ENCODE measurements around the gene KLF16. TPM values are rescaled to one million over a fixed set of nuclear protein-coding genes. Genes with fewer than 3 reads are reported as not detected.
A peak's percentile ranks its signal among the peaks of the same experiment; 100 is the strongest.
"Not testable (repeated sequence)": the region's sequence is repeated elsewhere in the genome, so short reads cannot be mapped to it uniquely, and the experiment has no call there.

Gene KLF16
- total RNA-seq, 1 experiment from 2014 or later, result 1.8 TPM

DNA sequence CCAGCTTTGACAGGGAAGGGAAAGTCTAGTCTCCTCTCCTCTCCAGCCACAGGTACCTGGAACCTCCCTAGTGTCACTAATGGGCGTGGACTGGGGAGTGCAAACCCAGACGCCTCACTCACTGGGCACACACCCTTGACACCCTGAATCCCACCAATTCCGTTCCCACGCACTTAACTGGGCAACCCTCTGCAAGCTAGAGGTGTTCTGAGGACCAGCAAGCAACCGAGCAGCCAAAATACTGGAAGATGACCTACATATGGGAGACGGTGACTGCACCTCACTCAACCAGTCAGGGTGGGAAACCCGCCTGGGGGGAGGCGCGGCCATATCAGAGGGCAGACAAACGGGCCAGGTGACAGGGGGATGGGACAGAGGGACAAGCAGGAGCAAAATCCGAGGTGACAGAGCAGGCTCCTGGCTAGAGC is 20.9 kb upstream of the KLF16 start:
- DNase-seq (ENCODE audit: low spot score), result no peak

DNA sequence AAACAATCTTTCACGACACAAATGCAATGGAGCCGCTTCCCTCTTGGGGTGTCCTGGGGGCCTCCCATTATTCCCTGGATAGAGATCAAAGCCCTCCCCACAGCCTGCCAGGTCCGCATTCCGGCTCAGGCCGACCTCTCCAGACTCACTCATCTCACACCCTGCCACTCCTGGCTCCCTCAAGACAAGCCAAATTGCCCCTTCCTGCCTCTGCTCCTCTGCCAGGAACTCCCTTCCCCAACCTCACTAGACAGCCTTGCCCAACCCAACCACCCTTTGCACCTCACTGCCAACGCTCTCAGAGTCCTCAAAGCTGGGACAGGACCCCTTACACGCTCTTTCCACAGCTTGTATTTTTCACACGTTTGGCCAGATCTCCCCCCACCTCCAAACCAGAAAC is 20.4 kb upstream of the KLF16 start:
- no peak for DNase-seq (ENCODE audit: low spot score)

DNA sequence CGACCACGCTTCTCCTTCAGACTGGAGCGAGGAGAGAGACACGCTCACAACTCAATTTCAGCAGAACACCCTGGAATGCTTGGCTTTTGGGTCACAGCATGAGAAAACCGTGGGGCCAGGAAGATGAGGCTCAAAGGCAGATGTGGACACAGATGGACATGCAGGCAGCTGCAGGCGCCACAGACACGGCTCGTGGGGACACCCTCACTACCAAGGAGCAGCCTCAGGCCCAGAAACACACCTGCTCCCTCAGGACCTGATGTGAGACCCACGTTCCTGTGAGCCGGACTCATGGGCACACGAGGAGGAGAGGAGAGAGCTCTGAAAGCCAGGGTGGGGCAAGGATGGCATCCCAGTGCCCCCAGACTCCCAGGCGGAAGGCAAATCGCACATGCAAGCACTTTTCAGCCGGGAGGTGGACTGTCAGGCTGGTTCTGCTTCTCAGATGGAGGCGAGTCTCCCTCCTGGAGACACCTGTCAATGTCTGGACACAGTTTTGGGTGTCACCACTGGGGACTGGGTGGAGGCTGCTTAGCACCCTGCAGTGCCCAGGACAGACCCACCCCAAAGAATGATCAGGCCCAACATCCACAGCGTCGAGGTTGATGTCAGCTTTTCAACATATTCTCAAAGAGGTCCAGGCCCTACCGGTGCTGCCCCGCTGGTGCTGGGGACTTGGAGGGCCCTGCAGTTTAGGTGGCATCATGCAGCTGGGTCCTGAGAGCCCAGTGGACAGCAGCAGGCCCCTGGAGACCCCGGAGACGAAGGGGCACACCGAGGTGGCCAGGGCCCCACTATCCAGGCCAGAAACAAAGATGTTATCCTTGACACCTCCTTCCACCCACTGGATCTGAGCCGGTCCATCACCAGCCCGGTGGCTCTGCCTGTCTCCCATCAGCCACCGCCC is 19.7 kb upstream of the KLF16 start:
- no peak for DNase-seq (ENCODE audit: low spot score)

DNA sequence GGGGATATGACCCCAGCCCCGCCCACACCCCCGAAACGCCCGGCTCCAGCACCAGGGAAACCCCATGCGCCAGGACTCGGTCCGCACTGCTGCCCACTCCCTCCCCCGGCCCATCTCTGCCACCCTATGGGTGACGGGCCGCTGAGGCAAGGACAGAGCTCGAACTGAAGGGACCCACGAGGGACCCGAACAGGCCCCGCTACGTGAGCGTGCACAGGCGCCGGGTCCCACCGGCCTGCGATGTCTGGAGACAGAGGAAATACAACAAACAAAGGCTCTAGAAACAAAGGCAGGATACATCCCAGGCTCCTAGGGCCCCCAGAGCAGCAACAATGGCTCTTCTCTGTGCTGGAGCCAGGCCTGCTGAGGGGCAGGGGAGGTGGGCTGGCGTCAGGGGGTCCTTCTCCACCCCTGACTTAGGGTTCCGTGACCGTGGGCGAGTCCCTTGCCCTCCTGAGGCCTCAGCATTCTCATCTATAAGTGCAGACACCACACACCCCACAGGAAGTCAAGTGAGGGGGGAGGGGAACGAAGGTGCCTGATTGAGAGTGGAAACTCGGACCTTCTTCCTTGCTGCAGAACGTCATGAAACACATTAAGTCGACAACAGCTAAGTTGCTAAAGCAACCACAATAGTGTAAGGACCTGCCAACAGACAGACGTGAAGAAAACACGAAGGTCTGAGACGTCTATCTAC is 18.9 kb upstream of the KLF16 start:
- DNase-seq (ENCODE audit: low spot score), result no peak

DNA sequence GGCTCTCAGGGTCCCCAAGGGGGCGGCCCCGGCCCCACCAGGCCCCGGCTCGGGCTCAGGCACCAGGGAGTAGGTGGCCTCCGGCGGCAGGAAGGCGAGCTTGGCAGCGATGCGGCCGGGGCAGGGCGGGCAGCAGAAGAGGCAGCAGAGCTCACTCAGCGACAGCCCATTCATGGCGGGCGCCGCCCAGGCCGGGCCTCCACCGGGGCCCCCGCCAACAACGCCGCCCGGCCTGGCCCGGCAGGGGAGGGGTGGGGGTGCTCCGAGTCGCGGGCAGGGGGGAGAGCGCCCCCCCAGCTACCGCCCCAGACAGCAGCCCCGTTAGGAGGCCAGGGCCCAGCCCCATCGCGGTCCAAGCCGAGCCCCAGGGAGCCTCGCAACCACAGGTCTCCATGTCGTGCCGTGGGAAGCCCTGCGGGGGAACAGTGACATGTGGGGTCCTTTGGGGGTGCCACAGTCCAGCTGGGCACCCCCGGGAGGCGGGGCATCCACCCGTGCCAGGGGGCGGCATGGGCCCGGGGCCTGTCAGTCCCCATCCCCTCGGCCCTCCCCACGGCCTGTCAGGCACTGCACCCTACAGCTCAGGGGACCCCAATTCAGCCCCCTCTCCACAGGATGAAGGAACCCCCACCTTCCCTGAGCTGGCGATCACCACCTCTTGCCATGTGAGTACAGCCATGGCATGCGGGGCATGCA is 18.2 kb upstream of the KLF16 start:
- not testable (repeated sequence) for DNase-seq (ENCODE audit: low spot score)

DNA sequence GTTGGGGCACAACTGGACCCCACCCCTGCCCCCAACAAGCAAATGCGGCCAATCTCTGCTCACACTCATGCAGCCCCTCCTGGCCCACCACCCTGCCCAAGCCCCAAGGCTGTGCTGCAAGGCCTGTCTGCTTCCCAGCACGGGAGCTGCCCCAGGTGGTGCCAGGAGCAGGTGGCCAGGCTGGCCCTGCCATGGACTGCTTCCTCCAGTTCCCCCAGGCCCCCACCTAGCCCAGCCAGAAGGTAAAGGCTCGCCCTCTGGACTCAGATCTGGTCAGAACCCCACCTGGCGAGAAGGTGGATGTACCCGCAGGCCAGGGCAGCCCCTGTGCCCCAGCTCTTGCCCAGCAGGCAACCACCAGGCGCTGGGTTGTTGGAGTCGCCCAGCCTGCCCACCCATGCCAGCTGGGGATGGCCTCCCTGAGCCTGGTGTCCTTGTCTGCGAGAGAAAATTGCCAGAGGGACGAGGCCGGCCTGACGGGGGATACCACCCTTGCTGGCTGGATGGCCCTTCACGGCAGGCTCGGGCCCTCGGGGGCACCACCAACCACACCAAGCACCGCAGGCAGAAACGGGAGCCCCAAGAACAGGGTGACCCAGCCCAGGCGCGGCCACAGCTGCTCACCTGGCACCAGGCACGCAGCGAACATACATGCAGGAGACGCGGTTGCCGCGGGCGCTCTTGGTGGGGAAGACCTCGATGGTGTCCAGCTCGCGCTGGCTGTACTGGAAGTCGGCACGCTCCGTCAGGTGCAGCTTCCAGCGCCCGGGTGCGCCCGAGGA is 17.4 kb upstream of the KLF16 start:
- no peak for DNase-seq (ENCODE audit: low spot score)

DNA sequence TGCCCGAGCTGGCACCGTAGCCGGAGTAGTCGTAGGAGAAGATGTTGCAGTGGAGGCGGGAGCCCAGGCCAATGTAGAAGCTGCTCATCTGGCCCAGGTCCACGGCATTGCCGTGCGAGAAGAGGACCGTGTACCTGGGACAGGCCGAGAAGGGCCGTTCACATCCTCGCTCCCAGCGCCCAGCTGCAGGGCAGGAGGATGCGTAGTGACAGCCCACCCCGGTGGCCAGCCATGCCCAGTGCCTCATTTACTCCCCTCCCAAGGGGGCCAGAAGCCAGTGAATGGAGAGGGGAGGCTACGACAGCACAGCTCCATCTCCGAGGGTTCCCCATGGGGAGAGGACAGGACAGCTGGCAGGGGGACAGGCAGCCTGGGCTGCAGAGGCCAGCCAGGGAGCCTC is 16.6 kb upstream of the KLF16 start:
- not testable (repeated sequence) for DNase-seq (ENCODE audit: low spot score)

DNA sequence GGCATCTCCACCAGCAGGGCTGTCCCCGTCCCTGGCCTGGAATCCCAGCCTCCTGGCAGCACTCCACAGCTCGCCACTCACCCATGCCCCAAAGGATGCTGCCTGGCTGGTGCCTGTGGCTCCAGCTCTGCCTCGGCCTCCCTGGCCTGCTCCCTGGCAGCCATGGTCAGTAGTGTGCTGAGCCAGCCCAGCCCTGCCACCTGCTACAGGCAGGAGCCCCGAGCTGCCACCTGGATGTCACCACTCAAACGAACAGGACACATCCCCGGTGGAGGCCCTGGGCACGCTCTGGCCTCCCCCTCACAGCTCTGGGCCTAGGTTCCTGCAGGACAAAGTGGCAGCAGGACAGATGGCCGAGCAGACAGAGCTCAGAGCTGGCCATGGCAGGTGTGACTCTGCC is 15.2 kb upstream of the KLF16 start:
- DNase-seq (ENCODE audit: low spot score), result not testable (repeated sequence)

DNA sequence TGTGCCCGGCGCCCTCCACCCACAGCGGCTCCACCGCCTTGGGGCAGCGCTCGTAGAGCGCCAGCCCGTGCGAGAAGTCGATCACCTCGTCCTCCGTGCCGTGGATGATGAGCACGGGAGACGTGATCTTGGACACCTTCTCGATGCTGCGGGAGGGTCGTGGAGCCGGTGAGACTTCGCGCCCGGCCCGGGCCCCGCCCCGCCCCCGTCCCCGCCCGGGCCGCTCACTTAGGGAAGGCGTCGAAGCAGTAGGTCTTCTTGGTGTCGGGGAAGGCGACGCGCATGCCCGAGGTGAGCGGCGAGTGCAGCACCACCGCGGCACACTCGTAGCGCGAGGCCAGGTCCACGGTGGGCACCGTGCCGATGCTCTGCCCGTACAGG is 13.9 kb upstream of the KLF16 start:
- DNase-seq (ENCODE audit: low spot score), result not testable (repeated sequence)

DNA sequence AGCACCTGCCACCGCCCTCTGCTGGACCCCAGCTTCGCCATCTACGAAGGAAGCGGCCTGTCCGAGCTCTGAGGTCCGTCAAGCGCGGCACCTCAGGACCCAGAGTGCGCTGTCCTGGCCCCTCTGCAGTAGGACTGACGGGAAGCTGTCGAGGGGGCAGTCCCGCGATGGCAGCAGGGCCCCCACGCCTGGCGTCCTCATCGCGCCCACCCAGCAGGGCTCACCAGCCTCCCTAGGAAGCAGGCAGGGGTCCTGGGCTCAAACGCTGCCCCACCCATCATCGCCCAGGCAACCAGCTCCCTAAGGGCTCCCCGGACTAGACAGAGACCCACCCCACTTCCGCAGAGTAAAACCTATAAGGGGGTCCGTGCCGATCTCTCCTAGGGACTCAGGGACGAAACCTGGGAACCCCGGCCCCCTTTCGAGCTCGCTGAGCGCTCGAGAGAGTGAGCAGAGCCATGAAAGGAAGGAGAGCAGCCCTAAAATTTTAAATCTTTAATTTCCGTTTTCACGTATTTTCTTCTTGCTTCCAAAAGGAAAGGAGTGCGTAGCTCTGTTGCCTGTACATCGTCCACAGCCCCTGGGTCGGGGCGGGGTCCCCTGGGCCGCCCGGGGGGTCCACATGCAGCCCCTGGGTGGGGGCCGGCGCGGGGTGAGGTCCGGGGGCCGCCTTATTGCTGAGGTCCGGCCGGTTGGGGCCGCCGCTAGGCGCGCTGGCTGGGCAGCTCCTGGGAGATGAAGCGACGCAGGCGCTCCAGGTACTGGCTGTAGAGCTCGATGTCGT is 13.3 kb upstream of the KLF16 start:
- peak; percentile 2 for DNase-seq (ENCODE audit: low spot score)

DNA sequence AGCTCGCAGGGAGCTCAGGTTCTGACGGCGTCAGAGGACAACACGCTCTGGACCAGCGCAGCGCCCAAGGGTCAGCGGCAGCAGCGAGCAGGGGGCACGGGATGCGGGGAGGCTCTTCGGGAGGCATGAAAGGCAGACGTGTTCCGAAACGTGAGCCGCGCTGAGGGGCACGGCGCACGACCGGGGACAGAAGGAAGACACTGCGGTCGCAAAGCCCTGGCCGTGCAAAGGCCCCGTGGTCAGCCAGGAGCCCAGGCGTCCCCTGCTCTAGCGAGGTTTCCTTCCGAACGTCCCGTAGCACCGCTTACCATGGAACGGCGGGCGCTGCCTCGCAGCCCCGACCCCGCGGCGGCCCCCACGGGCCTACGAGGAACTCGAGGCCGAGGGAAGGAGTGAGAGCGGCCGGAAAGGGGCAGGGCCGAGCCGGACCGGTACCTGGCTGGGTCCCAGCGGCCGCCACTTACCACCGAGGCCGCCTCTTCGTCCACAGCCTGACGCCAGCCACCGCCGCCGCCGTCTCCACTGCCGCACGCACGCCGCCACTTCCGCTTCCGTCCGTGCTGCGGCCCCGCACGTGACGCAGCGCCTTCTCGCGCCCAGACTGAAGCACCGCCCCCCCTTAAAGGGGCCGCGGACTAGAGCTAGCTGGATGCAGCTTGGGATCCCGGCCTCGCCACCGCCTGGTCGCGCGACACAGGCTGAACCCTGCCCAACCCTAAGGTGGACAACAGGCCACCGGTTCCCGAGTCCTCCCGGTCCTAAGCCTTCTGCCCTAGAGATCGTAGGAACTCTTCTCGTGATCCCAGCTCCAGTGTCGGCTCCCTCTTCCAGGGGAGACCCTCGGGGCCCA is 12.5 kb upstream of the KLF16 start:
- DNase-seq (ENCODE audit: low spot score), result peak; percentile 91

DNA sequence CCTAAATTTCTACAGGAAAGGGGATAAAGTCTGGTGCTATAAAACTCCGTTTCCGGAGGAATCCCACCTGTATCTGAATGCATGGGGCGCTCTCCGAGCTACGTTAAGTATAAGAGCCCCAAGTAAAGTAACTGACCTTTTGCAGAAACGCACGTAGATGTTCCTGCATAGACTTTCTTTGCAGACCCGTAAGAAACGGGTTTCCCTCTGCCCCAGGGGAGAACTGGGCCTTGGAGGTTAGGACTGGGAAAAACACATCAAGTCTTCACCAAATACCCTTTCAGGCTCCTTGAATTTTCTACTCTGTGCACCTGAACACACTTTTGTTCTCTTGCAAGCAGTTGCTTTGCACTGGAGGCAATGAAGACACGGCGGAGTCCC is 11.9 kb upstream of the KLF16 start:
- DNase-seq (ENCODE audit: low spot score), result not testable (repeated sequence)

DNA sequence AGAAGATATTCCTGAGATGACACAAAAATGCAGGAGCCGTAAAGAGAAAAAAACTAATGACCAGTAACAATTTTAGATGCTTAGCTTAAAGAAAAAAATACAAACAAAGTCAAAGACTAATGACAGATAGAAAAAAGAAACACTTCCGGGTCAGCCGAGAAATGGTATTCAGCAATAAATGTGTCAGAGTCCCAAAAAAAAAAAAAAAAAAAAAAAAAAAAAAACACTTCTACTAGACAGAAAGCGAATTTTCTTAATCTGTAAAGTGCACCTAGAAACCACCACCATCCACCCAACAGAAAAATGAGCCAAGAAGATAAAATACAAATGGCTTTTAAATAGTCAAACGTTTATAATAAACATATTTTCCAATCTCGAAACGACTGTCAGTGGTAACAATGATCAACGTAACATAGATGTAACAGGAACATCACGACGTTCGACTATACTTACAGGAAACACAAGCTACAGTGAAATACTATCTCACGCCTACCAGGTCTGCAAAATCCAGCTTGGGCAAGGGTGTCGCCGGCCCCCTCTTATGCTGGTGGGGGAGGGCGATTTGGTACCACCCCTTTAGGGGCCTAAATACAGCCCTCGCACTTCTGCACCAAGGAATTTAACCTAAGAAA is 11.3 kb upstream of the KLF16 start:
- DNase-seq (ENCODE audit: low spot score), result no peak

DNA sequence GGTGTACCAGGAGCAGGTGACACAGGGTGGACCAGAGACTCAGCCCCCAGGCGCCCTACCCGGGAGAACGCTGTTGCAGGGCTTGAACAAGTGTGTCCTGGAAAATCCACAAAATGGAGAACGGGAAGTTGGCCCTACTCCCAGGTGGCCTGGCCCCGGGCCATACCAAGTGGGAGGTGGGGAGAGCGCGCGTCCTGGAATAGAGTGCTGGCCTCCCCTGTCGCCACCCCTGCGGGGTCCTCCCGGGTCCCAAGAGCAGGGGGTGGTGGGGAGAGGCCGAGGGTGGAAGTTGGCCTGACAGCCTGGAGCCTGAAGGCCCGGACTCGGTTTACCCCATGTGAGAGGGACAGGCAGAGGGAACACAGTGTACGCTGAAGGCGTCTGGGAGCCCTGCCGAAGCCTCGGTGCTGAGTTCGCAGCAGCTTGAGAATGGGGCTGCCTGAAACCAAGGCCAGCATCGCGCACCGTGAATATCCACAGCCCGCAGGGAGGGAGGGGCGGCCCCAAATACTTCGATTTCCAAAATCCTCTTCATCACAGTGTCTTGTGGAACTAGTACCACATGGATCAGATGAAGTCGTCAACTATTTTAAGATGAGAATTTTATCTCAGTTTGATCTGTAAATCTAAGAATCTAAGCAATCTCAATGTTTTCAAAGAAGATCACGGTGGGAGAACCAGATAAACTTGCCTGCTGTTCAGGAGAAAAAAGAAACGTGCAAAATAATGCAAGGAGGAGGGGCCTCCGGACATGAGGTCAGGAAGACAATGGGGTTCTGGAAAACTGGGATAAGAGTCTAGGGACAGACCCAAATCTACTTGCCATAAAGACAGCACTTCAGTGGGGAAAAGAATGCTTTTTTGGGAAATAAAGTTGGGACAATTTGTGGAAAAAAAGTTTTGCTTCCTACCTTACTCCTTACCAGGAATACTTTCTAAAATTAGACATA is 10.4 kb upstream of the KLF16 start:
- DNase-seq (ENCODE audit: low spot score), result no peak

DNA sequence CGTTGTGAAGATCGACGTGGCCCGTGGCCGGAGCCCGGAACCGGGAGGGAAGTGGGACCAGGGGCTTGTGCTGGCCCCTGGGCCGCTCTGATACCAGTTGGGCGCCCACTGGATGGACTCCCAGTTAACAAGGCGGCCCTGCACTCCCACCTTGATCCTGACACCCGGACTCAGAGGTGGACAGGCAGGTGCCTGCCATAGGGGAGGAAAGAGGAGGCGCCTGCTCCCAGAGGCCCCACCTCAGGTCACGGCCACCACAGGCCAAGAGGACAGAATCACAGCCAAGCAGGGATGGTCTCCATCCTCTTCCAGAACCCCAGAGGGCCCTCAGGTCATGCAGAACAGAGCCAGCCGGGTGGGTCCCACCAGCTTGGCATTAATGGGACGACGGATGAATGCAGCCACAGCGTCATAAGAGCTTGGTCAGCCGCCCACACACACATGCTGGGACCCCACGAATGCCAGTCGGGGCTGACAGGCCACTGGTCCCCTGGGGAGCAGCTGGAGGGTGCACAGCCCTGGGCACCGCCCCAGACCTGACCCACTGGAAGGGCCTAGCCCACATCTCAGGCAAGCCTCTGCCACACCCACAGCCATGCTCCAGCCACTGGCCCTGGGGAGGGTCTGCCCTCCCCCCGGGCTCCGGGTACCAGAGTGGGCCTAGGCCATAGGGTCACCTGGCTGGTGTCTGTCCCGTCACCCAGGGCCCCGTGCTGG is 9.6 kb upstream of the KLF16 start:
- no peak for DNase-seq (ENCODE audit: low spot score)

DNA sequence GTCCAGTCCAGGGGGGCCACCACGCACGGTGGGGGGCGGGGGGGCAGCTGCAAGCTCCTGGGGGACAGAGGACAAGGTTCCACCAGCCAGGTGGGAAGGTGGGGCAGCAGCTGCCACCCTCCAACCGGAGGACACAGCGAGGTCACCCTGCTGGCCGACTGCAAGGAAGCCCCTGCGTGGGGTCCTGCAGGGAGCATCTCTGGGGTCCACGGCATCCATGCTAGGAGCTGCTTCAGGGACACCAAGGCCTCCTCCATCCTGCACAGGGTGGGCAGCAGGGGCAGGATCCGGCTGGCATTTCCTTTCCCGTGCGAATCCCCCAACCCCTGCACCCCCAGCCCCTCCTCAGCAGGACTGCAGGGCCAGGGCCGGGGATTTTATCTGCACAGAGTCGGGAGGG is 8.3 kb upstream of the KLF16 start:
- no peak for DNase-seq (ENCODE audit: low spot score)

DNA sequence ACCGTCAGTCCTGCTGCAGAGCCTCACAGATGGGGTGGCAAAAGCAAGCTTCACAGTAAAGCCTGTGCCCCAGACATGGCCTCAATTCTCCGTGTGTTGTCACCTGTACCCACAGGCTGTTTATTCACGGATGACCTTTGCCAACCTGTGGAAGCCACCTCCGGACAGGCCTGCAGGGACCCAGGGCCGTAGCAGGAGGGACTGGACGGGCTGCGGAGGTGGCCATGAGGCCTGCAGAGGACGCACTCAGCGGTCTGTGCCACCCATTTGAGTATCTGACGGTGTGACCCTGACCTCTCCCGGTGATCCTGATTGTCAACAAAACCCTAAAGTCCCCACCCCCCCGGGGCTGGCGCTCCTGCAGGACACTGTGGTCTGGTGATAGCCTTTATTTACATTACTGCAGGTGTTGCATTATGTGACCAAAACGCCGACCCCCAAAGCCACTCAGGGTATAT is 7.8 kb upstream of the KLF16 start:
- DNase-seq (ENCODE audit: low spot score), result no peak

DNA sequence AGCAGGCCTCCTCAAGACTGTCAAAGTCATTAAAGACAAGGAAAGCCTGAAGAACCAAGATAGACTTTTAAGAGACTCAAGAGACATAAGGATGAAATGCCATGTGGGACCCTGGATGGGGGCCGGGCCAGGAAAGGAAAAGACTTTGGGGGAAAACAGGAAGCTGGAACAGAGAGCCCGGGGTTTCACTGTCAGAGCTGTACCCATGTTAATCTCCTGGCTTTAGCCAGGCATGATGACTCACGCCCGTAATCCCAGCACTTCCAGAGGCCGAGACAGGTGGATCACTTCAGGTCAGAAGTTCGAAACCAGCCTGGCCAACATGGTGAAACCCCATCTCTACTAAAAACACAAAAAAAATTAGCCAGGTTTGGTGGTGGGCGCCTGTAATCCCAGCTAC is 5.6 kb upstream of the KLF16 start:
- no peak for DNase-seq (ENCODE audit: low spot score)

Measured in H4 (cell line).